ENCODE measurements around the gene TMEM235. TPM values are rescaled to one million over a fixed set of nuclear protein-coding genes. Genes with fewer than 3 reads are reported as not detected.

TMEM235 gene
- total and polyA plus RNA-seq, 2 donors (not counting 3 experiments of a cell fraction or from before 2014, with no cell fraction given) = 0.04 to 0.38 TPM

DNA sequence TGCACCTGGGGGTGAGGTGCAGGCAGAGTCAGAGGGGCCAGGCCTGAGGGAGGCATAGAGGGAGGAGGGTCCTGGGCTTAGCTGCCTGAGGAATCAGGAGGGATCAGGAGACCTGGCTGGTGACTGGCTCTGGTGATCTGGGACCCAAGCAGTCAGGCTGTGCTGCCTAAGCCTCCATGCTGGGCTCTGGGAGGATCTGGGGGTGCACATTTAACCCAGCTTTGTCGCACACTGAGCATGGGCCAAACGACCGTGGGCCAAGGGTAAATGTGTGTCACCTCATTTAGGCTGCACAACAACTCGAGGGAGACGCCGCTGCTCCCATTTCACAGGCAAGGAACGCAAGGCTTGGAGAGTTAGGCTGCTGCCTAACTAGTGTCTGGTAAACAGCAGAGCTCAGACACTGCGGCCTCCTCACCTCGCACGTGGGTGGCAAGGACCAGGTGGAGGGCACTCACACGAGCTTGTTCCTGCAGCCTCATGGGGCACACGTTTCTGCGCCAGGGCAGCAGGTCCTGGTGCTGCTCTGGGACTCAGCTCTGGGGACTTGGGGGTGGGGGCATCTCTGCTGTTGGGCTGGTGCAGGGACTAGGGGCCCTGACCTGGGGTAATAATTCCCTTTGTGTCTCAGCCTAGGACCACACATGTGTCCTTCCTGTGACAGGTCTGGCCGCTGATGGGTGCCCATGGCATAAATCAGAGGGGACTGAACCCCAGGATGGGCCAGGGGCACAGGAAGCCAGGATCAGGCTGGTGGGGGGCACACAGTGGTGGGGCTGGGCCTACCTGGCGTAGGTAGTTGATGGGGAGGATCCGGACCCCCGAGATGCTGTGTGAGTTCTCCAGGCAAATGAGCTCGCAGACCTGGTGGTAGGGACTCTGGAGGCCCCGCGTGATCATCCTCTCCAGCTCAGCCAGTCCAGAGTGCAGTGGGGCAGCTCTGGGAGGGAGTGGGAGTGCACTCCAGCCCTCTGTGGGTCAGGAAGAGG, 18.7 kb downstream of the TMEM235 start:
- intact Hi-C loops (cut with micrococcal nuclease) = loop anchor here (5.0 to 10.0 kb wide), 2 partner anchors 123 to 455 kb away; partner anchors contain the start of gene TMC6
- Histone ChIP-seq H3K9me1 (replicated peaks; ENCODE audit: control insufficient read depth, extremely low read depth, insufficient read depth, low read length) (no peaks in the 10 kb centered on the region), H3K27me3 (ENCODE audit: control insufficient read depth in 2 of 2, insufficient read depth in 2 of 2, low read length in 2 of 2) (no peaks in the 10 kb centered on the region), H3K27ac (ENCODE audit: insufficient read depth, low read depth, low read length) (no peak overlapping the region), H2AFZ (ENCODE audit: low read depth, low read length) (no peak overlapping the region), H3K36me3 (ENCODE audit: control insufficient read depth in 2 of 2, extremely low read depth in 1 of 2, insufficient read depth in 2 of 2, low read length in 2 of 2) (no peaks in the 10 kb centered on the region), H3K4me3 (replicated peaks in 1 of 3; ENCODE audit: insufficient read depth in 1 of 3, low read depth in 1 of 3, low read length in 3 of 3) (no peak overlapping the region), H3K4me2 (ENCODE audit: insufficient read depth, low read length) (no peak overlapping the region), H4K20me1 (replicated peaks; ENCODE audit: control insufficient read depth, extremely low read depth, insufficient read depth, low read length) (no peaks in the 10 kb centered on the region), H3K4me1 (ENCODE audit: control insufficient read depth, extremely low read depth, insufficient read depth, low read length) (peaks cover 4% of the 10 kb centered on the region), H3K9ac (replicated peaks; ENCODE audit: extremely low read depth, insufficient read depth, low read length) (no peak overlapping the region), H3K9me3 (replicated peaks; ENCODE audit: control insufficient read depth, insufficient read depth, low read length) (no peaks in the 10 kb centered on the region), H3K79me2 (ENCODE audit: control insufficient read depth, insufficient read depth, low read length) (no peaks in the 10 kb centered on the region)
- TF ChIP-seq GATA2 (IDR thresholded peaks at IDR 0.05; ENCODE audit: insufficient read depth, insufficient read length, low read depth, low read length) (no peak), JUN (IDR thresholded peaks at IDR 0.05; ENCODE audit: borderline replicate concordance, insufficient read depth, insufficient read length, low read depth) (no peak), FOS (IDR thresholded peaks at IDR 0.05; ENCODE audit: borderline replicate concordance, insufficient read depth, low read length) (no peak), MYC (IDR thresholded peaks at IDR 0.05; ENCODE audit: low read depth, low read length) (no peak), POLR2A (IDR thresholded peaks at IDR 0.05; ENCODE audit: low read depth, low read length) (no peak)
- TF ChIP-seq, protein P1, sequence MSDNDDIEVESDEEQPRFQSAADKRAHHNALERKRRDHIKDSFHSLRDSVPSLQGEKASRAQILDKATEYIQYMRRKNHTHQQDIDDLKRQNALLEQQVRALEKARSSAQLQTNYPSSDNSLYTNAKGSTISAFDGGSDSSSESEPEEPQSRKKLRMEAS (IDR thresholded peaks at IDR 0.05; ENCODE audit: insufficient read depth, insufficient read length) = no peak
- CTCF ChIA-PET = interaction anchor here (0.6 to 3.7 kb wide), 50 partner anchors 9 to 457 kb away, joined by 3 to 59 read pairs (median 5); partner anchors contain the start of genes AFMID, BIRC5, SOCS3 and SYNGR2
- BruUV-seq (replicated peaks) = no TSS peak
- POLR2A ChIA-PET = interaction anchor here (0.5 to 1.3 kb wide), 2 partner anchors 110 to 346 kb away, joined by 3 to 5 read pairs; partner anchors contain the start of gene SOCS3
- no peak for FAIRE-seq
- dilution Hi-C loops (cut with MboI; ENCODE audit: extremely low pct_ligation_motif_present, low sequenced_read_pairs) = no loop called here
- no peak for DNase-seq (ENCODE audit: low read depth, low spot score)
